ENCODE data around the gene CLPSL1. TPM values are rescaled to one million over a fixed set of nuclear protein-coding genes. Genes with fewer than 3 reads are reported as not detected.
"Not testable (repeated sequence)": the region's sequence is repeated elsewhere in the genome, so short reads cannot be mapped to it uniquely, and the experiment has no call there.

The CLPSL1 gene, protein sequence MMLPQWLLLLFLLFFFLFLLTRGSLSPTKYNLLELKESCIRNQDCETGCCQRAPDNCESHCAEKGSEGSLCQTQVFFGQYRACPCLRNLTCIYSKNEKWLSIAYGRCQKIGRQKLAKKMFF
- total RNA-seq = not detected

DNA sequence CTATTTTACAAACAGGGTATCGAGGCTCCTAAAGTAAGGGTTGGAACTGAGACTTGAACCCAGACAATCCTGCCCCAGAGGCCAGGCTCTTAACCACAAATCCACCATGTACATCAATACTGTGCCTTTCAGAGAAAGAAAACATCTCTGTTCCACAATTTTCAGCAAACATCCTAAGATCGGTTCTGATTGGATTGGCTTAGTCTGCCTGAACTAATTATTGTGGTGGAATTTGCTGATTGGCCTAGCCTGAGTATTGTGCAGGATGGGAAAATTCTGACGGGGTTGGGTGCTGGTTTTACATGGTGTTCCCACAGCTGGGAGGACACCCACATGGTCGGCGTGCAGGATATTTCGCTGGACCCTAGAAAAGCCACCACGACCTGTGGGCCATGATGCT is at the start of gene CLPSL1:
TSS of gene CLPSL1 (plus strand) at position 301 of the 400 bp plus-strand sequence. CDS start at position 393, 92 bp downstream.
- peaks cover 4% of the 10 kb centered on the region for H3K4me1 Mint-ChIP-seq
- no peak within 1 kb of the TSS for H3K27ac Mint-ChIP-seq
- ATAC-seq = no peak
- CTCF ChIA-PET = no interaction called here
- H3K9me3 Mint-ChIP-seq (ENCODE audit: low read depth) = no peaks in the 10 kb centered on the region
- H3K36me3 Mint-ChIP-seq = no peaks in the 10 kb centered on the region
- no peak for DNase-seq
- no peak within 1 kb of the TSS for H3K4me3 Mint-ChIP-seq
- H3K27me3 Mint-ChIP-seq = peaks cover 36% of the 10 kb centered on the region

DNA sequence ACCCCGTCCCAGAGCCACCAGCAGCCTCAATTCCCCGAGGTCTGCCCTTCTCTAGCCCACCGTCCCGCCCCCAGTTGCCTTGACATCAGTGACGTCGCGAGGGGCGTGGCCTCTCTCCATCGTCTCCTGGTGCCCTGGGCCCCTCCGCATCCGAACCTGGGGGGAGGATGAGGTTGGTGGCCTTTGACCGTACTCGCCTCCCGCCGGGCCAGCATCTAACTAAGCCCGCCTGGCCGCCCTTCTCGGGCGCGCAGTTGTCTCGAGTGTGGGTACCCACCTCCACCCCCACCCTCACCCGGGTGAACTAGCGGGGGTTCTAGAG is 49.4 kb upstream of the CLPSL1 start:
- no peaks in the 10 kb centered on the region for H3K36me3 Mint-ChIP-seq
- H3K4me3 Mint-ChIP-seq = peak overlapping the region; percentile 84
- peaks cover 71% of the 10 kb centered on the region for H3K4me1 Mint-ChIP-seq
- DNase-seq = peak; percentile 98
- H3K9me3 Mint-ChIP-seq (ENCODE audit: low read depth) = no peaks in the 10 kb centered on the region
- CTCF ChIA-PET = interaction anchor here (1.1 to 15.3 kb wide), 3 partner anchors 9 to 129 kb away, joined by 3 to 195 read pairs (median 5); partner anchors contain the start of gene FKBP5
- no peaks in the 10 kb centered on the region for H3K27me3 Mint-ChIP-seq
- ATAC-seq = peak; percentile 62
- peak overlapping the region; percentile 96 for H3K27ac Mint-ChIP-seq

DNA sequence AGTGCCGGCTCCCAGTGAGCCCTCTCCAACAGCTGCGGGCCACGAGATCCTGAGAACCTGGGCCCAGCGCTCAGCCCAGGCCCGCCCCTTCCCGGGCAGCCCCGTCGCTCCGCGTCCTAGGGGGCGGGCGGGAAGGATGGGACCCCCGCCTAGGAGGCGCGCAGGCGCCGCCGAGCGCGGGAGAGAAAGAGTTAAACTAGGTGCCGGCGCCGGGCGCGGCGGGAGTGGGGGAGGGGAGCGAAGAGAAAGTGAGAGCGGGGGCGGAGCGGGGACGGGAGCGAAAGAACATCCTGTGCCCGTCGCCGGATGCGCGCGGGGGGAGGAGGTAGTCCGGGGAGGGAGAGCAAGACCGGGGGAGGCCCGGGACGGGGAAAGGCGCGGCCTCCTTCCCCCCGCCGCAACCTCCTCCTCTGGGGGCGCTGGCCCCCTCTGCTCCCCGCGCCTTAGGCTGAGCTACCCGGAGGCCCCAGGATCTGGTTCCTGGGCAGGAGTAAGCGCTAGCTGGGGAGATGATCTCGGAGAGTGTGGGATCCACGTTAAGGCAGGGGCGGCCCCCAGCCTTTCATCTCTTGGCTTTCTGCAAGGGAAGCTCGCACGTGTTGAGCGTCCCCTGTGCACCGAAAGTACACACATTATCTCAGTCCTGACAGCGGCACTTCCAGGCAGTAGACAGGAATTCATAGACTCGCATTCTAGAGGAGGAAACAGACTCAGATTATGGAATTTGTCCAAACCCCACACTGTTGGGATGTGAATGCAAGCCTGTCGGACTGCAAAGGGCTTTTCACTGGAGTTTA is 48.9 kb upstream of the CLPSL1 start:
- H3K27ac Mint-ChIP-seq = peak overlapping the region; percentile 96
- peak; percentile 67 for ATAC-seq
- H3K36me3 Mint-ChIP-seq = no peaks in the 10 kb centered on the region
- peak overlapping the region; percentile 84 for H3K4me3 Mint-ChIP-seq
- H3K27me3 Mint-ChIP-seq = no peaks in the 10 kb centered on the region
- peaks cover 66% of the 10 kb centered on the region for H3K4me1 Mint-ChIP-seq
- H3K9me3 Mint-ChIP-seq (ENCODE audit: low read depth) = no peaks in the 10 kb centered on the region
- peak; percentile 97 for DNase-seq
- CTCF ChIA-PET = interaction anchor here (1.1 to 15.3 kb wide), 7 partner anchors 8 to 209 kb away, joined by 3 to 195 read pairs (median 6); partner anchors contain the start of gene FKBP5

DNA sequence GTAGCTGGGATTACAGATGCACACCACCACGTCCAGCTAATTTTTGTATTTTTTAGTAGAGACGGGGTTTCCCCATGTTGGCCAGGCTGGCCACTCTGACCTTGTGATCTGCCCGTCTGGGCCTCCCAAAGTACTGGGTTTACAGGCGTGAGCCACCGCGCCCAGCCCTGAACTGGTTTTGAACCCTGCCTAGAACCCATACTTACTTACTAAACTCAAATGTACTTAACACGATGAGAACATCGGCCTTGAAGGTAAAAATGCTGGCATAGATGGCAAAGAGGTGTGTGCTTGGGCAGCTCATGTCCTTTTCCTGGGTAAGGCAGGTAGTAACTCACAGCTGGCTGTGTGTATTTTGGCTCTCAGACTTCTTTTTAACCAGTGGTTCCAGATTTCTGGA is 47.2 kb upstream of the CLPSL1 start:
- peaks cover 59% of the 10 kb centered on the region for H3K4me1 Mint-ChIP-seq
- DNase-seq (no peak), ATAC-seq (no peak)
- H3K36me3 Mint-ChIP-seq = no peaks in the 10 kb centered on the region
- H3K27ac Mint-ChIP-seq = no peak overlapping the region
- H3K27me3 Mint-ChIP-seq = no peaks in the 10 kb centered on the region
- no peak overlapping the region for H3K4me3 Mint-ChIP-seq
- H3K9me3 Mint-ChIP-seq (ENCODE audit: low read depth) = no peaks in the 10 kb centered on the region
- CTCF ChIA-PET = interaction anchor here (0.8 to 15.3 kb wide), 10 partner anchors 8 to 284 kb away, joined by 3 to 195 read pairs (median 7); partner anchors contain the start of gene FKBP5

DNA sequence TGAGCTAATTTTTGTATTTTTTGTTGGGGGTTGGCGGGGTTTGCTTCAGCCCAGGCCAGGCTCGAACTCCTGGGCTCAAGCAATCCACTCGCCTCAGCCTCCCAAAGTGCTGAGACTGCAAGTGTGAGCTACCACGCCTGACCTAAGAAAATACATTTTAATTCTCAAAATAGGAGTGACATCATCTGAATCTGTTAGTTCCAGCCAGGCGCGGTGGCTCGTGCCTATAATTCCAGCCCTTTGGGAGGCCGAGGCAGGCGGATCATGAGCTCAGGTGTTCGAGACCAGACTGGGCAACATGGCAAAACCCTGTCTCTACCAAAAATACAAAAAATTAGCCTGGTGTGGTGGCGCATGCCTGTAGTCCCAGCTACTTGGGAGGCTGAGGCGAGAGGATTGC is 46.5 kb upstream of the CLPSL1 start:
- not testable (repeated sequence) for H3K27me3 Mint-ChIP-seq; DNase-seq; H3K27ac Mint-ChIP-seq; H3K9me3 Mint-ChIP-seq (ENCODE audit: low read depth); H3K36me3 Mint-ChIP-seq; ATAC-seq; H3K4me3 Mint-ChIP-seq
- CTCF ChIA-PET = interaction anchor here (0.8 to 15.3 kb wide), 10 partner anchors 8 to 285 kb away, joined by 3 to 195 read pairs (median 30); partner anchors contain the start of gene FKBP5
- peaks cover 52% of the 10 kb centered on the region for H3K4me1 Mint-ChIP-seq

DNA sequence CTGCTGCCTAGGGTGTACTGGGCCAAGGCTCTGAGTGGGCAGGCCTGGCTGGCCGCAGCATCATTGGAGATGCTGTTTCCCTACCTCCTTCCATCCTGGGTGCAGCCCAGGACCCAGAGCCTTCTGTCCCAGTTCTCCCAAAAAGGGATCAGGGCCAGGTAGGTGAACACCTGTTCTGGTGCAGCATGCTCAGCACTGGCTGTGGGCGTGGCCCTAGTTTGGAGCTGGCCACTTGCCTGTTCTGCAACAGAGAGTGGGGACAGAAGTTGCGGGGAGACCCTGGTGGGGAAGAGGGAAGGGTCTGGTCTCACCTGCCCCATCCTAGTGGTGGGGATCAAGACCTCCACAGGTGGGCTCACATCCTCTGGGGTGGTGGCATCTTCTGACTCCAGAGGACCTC is 45.4 kb upstream of the CLPSL1 start:
- CTCF ChIA-PET = interaction anchor here (0.8 to 15.3 kb wide), 26 partner anchors 9 to 439 kb away, joined by 3 to 195 read pairs (median 10); partner anchors contain the start of genes DEF6, FKBP5 and MAPK14
- H3K27ac Mint-ChIP-seq = no peak overlapping the region
- ATAC-seq (no peak), DNase-seq (no peak)
- H3K4me3 Mint-ChIP-seq = no peak overlapping the region
- H3K27me3 Mint-ChIP-seq = no peaks in the 10 kb centered on the region
- H3K36me3 Mint-ChIP-seq = no peaks in the 10 kb centered on the region
- no peaks in the 10 kb centered on the region for H3K9me3 Mint-ChIP-seq (ENCODE audit: low read depth)
- peaks cover 40% of the 10 kb centered on the region for H3K4me1 Mint-ChIP-seq

DNA sequence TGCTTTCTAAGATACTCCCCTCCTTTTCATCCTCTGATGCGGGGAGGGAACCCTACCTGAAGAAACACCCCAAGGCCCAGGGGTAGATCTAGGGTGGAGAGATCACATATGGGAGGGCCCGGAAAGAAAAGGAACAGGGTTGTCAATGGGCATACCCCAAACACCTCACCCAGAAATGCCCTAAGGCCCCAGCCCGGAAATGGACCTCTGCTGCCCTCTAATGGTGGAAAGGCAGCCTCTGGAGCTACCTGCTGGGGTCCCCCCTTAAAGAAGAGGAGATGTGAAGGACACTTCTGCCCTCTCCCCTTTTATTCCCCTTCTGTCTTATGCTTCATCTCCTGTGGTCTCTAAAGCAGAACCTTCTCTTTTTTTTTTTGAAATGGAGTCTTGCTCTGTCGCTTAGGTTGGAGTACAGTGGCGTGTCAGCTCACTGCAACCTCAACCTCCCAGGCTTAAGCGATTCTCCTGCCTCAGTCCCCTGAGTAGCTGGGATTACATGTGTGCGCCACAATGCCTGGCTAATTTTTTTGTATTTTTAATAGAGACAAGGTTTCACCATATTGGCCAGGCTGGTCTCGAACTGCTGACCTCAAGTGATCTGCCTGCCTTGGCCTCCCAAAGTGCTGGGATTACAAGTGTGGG is 44.4 kb upstream of the CLPSL1 start:
- Mint-ChIP-seq H3K27me3 (no peaks in the 10 kb centered on the region), H3K4me3 (no peak overlapping the region), H3K36me3 (no peaks in the 10 kb centered on the region), H3K27ac (peak overlapping the region; percentile 52), H3K9me3 (ENCODE audit: low read depth) (no peaks in the 10 kb centered on the region), H3K4me1 (peaks cover 34% of the 10 kb centered on the region)
- peak; percentile 28 for ATAC-seq
- CTCF ChIA-PET = interaction anchor here (0.9 to 15.3 kb wide), 58 partner anchors 10 to 440 kb away, joined by 3 to 195 read pairs (median 4); partner anchors contain the start of genes DEF6, FKBP5, MAPK14 and RPL10A
- DNase-seq = peak; percentile 90

DNA sequence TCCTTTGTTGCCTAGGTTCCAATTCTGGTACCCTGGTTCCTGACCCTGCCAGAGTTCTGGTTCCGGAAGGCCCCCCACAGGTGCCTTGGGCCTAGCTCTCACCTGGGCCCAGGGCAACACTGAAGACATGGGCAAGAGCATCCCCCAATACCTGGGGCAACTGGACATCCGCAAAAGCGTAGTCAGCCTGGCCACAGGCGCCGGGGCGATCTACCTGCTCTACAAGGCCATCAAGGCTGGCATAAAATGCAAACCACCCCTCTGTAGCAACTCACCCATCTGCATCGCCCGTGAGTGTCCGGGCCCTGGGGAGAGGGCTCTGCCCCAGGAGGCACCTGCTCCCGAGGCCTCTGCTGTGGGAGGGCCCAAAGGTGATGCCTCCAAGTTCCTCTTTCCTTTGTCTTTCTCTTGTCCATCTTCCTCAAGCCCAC is 43.8 kb upstream of the CLPSL1 start, which contains the start of gene ARMC12:
TSS of gene ARMC12 (plus strand) at position 51 of the 431 bp plus-strand sequence. CDS start at position 128, 77 bp downstream.
- Mint-ChIP-seq H3K9me3 (ENCODE audit: low read depth) (no peaks in the 10 kb centered on the region), H3K4me1 (peaks cover 34% of the 10 kb centered on the region), H3K27ac (peak within 1 kb of the TSS; percentile 74), H3K36me3 (no peaks in the 10 kb centered on the region), H3K27me3 (no peaks in the 10 kb centered on the region), H3K4me3 (no peak within 1 kb of the TSS)
- ATAC-seq (no peak), DNase-seq (no peak)
- CTCF ChIA-PET = interaction anchor here (0.6 to 15.3 kb wide), 60 partner anchors 11 to 837 kb away, joined by 3 to 195 read pairs (median 4); partner anchors contain the start of genes DEF6, FKBP5, RPL10A and SRPK1

DNA sequence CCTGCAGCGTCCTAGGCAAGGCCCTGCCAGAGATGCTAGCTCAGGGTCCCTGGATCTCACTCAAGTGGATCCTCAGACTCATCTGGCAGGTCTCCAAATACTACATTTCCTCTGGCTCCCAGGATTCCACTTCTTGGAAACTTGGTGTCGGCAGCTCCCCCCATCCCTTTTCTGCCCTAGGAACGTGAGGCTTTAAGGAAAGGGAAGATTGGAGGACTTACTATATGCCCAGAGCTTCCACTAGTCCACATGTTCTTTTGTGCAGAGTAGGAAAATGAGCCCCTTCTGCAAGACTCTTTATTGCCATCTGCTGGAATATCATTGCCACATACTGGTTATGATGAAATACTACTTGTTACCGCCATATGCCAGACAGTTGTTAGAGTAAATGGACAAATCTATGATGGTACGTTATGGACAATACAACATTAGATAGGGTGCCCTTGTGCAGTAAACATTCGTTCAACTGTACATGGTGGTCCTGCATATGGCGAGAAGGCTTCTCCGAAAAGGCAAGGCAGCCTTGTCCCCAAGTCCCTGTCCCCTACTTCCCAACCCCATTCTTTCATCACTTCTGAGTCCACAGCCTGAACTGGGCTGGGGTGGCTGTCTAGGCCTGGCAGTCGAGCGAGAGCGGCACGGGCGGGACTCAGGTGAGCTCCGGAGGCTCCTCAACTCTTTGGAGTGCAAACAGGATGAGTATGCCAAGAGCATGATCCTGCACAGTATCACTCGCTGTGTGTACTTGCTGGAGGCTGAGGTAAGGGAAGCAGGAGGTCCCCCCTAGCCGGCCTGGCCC is 43.2 kb upstream of the CLPSL1 start:
- Mint-ChIP-seq H3K4me3 (no peak overlapping the region), H3K27me3 (no peaks in the 10 kb centered on the region), H3K36me3 (no peaks in the 10 kb centered on the region), H3K9me3 (ENCODE audit: low read depth) (no peaks in the 10 kb centered on the region), H3K27ac (peak overlapping the region; percentile 74), H3K4me1 (peaks cover 28% of the 10 kb centered on the region)
- ATAC-seq (peak; percentile 74), DNase-seq (no peak)
- CTCF ChIA-PET = interaction anchor here (0.6 to 15.3 kb wide), 41 partner anchors 12 to 836 kb away, joined by 3 to 195 read pairs (median 6); partner anchors contain the start of genes FKBP5 and RPL10A

DNA sequence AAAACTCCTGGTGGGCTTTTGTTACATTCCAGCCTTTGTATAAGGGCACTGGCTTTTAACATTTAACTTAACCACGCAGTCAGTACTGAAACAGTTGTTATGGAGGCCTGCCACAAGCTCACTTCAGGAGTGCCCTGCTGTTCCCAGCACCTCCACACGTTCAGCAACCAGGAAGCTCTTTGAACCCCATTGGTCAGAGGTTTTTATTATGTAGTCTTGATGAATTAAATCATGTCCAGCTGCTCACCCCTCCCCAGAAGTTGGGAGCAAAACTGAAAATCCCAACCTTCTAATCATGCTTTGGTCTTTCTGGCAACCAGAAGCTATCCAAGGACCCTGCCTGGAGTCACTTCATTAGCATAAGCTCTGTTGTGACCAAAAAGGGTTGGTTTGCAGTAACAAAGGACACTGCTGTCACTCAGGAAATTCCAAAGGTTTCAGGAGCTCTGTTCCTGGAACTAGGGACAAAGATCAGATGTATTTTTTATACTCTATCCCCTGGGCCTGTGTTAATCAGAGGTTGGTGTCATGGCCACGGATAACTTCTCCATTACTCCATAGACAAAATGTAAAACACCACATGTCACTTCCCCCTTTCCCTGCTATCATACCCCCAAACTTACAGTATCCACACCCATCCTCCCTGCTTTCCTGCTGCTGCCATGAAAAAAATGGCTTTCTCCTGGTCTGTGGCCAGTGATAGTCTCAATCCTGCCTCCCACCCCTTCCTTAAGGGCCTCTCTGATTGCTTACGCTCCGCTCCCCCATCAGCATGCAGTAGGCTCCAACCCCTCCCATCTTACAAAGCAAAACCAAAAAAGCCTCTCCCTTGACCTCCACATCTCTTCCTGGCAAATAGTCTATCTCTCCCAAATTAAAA is 40.9 kb upstream of the CLPSL1 start:
- no peaks in the 10 kb centered on the region for H3K27me3 Mint-ChIP-seq
- CTCF ChIA-PET = interaction anchor here (0.7 to 15.3 kb wide), 13 partner anchors 8 to 217 kb away, joined by 3 to 195 read pairs (median 6); partner anchors contain the start of gene FKBP5
- no peak overlapping the region for H3K27ac Mint-ChIP-seq
- H3K9me3 Mint-ChIP-seq (ENCODE audit: low read depth) = no peaks in the 10 kb centered on the region
- H3K4me1 Mint-ChIP-seq = peaks cover 16% of the 10 kb centered on the region
- no peaks in the 10 kb centered on the region for H3K36me3 Mint-ChIP-seq
- H3K4me3 Mint-ChIP-seq = no peak overlapping the region
- ATAC-seq (no peak), DNase-seq (no peak)

DNA sequence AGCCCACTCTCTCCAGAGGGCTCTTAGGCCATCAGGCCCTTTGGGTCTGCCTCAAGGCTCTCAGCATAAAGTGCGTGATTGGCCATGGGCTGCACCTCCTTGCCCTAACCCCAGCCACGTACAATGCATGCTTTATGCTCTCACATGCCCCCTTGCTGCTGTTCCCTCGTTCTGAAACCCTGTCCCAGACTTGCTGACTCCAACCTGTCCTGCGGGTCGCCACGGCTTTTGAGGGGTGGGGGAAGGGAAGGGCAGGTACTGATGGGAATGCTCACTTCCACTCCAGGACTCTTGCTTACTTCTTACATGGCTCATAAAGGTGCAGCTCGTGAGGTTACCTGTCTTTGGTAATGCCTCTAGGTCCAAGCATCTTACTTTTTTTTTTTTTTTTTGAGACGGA is 38.0 kb upstream of the CLPSL1 start:
- ATAC-seq = no peak
- peaks cover 3% of the 10 kb centered on the region for H3K9me3 Mint-ChIP-seq (ENCODE audit: low read depth)
- no peak overlapping the region for H3K4me3 Mint-ChIP-seq
- peaks cover 4% of the 10 kb centered on the region for H3K36me3 Mint-ChIP-seq
- no peak for DNase-seq
- H3K27ac Mint-ChIP-seq = no peak overlapping the region
- CTCF ChIA-PET = interaction anchor here (1.6 kb wide), 1 partner anchor 191 kb away, joined by 3 read pairs; no protein-coding TSS in a partner anchor
- H3K4me1 Mint-ChIP-seq = no peaks in the 10 kb centered on the region
- H3K27me3 Mint-ChIP-seq = peaks cover 3% of the 10 kb centered on the region

DNA sequence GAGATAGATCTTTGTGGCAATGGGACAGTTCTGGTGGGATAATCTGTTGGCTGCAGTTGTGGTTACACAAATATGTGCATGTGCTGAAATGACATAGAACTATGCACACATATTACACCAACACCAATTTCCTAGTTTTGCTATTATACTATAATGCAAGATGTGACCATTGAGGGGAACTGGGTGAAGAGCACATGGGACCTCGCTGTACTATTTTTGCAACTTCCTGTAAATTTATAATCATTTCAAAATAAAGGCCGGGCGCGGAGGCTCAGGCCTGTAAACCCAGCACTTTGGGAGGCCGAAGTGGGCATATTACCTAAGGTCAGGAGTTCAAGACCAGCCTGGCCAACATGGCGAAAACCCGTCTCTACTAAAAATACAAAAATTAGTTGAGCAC is 35.3 kb upstream of the CLPSL1 start:
- Mint-ChIP-seq H3K4me3 (no peak overlapping the region), H3K27ac (no peak overlapping the region)

More for the DNA sequence above, 35.3 kb upstream of the CLPSL1 start:
- H3K9me3 Mint-ChIP-seq (ENCODE audit: low read depth) = peaks cover 5% of the 10 kb centered on the region
- CTCF ChIA-PET = no interaction called here
- DNase-seq = no peak
- H3K27me3 Mint-ChIP-seq = peaks cover 3% of the 10 kb centered on the region
- no peaks in the 10 kb centered on the region for H3K4me1 Mint-ChIP-seq
- H3K36me3 Mint-ChIP-seq = peaks cover 5% of the 10 kb centered on the region
- ATAC-seq = no peak
